WTC11 (cell line): ENCODE measurements around the gene CEACAM3.

Experiments used
- NR3C1 ChIP-seq: sonication (generic); formaldehyde crosslinking; conservative IDR thresholded peaks from 2 replicates; pipeline ENCODE4 v1.8.1; 2023; ENCODE audit warnings: low read depth, mild to moderate bottlenecking, missing genetic modification reagents
- TCF7 ChIP-seq: sonication (generic); formaldehyde crosslinking; IDR thresholded peaks from 2 replicates; pipeline ENCODE4 v1.8.0; 2022; ENCODE audit warnings: mild to moderate bottlenecking, low read depth, missing genetic modification reagents, moderate library complexity
- TF ChIP-seq, protein P1 (sequence below): fragments of 200-600 bp; IDR thresholded peaks from 2 replicates; pipeline ENCODE4 v1.8.0; 2022; ENCODE audit warnings: antibody characterized with exemption

DNA sequence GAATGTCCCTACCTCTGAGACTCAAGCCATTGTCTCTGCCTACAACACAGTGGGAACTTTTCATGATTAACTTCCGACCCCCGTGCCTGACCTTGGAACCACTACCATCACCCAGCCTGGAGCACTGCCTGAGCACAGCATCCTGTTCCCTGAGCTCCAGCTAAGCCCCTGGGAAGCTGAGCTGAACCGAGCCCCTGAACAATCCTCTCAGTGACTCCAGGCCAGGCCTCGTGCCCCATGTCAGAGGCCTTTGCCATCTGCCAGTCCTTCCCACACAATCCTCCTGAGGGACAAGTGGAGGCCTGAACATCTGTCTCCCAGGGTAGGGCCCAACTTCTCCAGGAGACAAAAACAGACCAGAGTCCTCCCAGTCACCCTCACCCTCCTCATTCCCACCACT is 17.5 kb downstream of the CEACAM3 start:
- TF ChIP-seq, protein P1, sequence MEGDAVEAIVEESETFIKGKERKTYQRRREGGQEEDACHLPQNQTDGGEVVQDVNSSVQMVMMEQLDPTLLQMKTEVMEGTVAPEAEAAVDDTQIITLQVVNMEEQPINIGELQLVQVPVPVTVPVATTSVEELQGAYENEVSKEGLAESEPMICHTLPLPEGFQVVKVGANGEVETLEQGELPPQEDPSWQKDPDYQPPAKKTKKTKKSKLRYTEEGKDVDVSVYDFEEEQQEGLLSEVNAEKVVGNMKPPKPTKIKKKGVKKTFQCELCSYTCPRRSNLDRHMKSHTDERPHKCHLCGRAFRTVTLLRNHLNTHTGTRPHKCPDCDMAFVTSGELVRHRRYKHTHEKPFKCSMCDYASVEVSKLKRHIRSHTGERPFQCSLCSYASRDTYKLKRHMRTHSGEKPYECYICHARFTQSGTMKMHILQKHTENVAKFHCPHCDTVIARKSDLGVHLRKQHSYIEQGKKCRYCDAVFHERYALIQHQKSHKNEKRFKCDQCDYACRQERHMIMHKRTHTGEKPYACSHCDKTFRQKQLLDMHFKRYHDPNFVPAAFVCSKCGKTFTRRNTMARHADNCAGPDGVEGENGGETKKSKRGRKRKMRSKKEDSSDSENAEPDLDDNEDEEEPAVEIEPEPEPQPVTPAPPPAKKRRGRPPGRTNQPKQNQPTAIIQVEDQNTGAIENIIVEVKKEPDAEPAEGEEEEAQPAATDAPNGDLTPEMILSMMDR = no peak
- TF ChIP-seq NR3C1 (CRISPR knock-in tag) = no peak
- TF ChIP-seq TCF7 = no peak
